NB4 (cell line): Measurements from ENCODE around the gene C12orf60.

Source experiments
- DNase-seq: peaks from one replicate; pipeline ENCODE4 v3.0.0; 2010; ENCODE audit warnings: low read depth
- H3K4me3 ChIP-seq: one replicate; pipeline ENCODE4 v1.5.1; 2011; ENCODE audit warnings: mild to moderate bottlenecking, low read depth, low read length, moderate library complexity
- MYC ChIP-seq: IDR thresholded peaks from 2 replicates; pipeline ENCODE4 v1.6.1; 2011; ENCODE audit warnings: low read depth, low read length
- POLR2A ChIP-seq: IDR thresholded peaks from 2 replicates; pipeline ENCODE4 v1.6.1; 2011; ENCODE audit warnings: mild to moderate bottlenecking; ENCODE audit not compliant: insufficient read length; ENCODE audit errors: extremely low read depth
- TF ChIP-seq, protein P1 (sequence below): IDR thresholded peaks from one replicate; pipeline ENCODE4 v1.5.1; 2012; ENCODE audit warnings: low read depth, low read length
- TF ChIP-seq, protein P2 (sequence below): IDR thresholded peaks from 2 replicates; pipeline ENCODE4 v1.6.1; 2011; ENCODE audit warnings: low read depth, low read length

The C12orf60 gene

DNA sequence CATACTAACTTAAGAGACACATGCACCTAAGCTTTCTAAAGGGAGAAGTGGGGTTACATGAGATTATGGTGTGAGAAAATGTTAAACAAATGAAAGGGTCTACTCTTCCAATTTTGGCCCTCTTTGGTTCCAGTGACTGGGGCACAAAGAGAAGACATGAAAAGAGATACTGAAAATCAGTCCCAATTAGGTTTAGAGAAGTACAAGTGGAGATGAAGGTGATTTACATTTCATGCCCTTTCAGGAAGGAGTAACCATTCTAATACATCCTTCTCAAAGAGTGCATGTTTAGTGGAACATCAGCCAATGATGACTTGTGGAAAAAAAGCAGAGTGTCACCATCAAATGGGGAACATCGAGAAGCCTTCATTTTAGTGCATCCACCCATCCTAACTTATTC is 67.8 kb downstream of the C12orf60 start:
- no peak for DNase-seq
- TF ChIP-seq MYC (no peak), POLR2A (no peak)
- TF ChIP-seq, protein P1, sequence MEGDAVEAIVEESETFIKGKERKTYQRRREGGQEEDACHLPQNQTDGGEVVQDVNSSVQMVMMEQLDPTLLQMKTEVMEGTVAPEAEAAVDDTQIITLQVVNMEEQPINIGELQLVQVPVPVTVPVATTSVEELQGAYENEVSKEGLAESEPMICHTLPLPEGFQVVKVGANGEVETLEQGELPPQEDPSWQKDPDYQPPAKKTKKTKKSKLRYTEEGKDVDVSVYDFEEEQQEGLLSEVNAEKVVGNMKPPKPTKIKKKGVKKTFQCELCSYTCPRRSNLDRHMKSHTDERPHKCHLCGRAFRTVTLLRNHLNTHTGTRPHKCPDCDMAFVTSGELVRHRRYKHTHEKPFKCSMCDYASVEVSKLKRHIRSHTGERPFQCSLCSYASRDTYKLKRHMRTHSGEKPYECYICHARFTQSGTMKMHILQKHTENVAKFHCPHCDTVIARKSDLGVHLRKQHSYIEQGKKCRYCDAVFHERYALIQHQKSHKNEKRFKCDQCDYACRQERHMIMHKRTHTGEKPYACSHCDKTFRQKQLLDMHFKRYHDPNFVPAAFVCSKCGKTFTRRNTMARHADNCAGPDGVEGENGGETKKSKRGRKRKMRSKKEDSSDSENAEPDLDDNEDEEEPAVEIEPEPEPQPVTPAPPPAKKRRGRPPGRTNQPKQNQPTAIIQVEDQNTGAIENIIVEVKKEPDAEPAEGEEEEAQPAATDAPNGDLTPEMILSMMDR, result no peak
- TF ChIP-seq, protein P2, sequence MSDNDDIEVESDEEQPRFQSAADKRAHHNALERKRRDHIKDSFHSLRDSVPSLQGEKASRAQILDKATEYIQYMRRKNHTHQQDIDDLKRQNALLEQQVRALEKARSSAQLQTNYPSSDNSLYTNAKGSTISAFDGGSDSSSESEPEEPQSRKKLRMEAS, result no peak
- H3K4me3 ChIP-seq, result no peak overlapping the region

DNA sequence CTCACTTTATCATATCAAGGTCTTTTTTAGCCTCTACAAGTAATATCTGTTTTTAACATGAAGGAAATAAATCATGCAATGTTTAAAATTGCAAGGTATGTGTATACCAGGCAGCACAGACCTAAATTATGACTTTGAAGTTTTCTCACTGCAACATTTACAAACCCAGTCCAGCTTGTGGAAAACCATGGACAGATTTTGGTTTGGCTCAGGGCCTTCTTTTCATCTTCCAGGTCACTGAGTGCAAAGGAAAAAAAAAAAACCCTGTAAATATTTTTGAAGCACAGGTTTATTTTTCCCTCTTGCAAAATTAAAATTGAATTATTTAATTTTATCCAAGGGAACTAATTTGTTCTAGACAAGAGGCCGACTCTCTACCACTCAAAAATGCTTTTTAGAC is 68.4 kb downstream of the C12orf60 start:
- DNase-seq, result no peak
- no peak for TF ChIP-seq MYC
- TF ChIP-seq, protein P2, result no peak
- TF ChIP-seq POLR2A, result no peak
- TF ChIP-seq, protein P1, result no peak
- no peak overlapping the region for H3K4me3 ChIP-seq

DNA sequence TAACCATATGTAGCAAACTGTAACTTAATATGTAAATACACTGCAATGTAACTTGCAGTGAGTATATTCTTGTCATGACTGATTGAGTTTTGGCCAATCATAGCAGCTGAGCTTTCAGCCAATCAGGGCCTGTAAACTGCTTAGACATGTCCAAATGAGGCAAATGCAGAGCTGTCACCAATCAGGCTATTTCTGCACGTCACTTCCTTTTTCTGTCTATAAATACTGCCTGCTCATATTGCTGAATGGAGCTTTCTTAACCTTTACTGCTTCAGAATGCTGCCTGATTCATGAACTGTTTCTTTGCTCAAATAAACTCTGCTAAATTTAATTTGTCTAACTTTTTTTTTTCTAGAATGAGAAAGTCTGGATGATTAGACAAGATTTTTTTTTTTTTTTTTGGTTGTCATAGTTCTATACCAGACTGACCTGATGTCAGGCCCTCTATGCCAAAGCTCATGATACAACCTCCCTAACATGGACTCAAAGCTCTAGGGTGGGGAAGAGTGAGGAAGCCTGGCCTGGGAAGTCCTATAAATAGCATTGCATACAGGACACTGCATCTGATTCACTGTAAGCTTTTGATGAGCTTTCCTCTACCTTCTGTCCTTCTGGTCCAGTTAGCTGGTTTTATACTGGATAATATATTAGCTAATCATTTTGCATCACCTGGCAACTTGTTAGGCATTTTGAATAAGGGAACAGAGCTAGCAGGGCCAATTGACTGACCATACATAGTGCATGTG is 70.1 kb downstream of the C12orf60 start:
- TF ChIP-seq, protein P2, result no peak
- no peak for TF ChIP-seq MYC
- TF ChIP-seq, protein P1, result no peak
- TF ChIP-seq POLR2A, result no peak
- H3K4me3 ChIP-seq, result no peak overlapping the region
- peak; percentile 48 for DNase-seq
